H1 (cell line): ENCODE data around the gene ZNF581. TPM values are rescaled to one million over a fixed set of nuclear protein-coding genes. Genes with fewer than 3 reads are reported as not detected.

Experiments used
- CTCF ChIA-PET: fragments of 300-600 bp; sonication (Branson Sonifier 250); formaldehyde crosslinking; loops from one replicate; lab custom pipeline; 2021; ENCODE audit not compliant: partially characterized antibody; lab: Charles Lee
- POLR2A ChIA-PET: fragments of 300-600 bp; sonication (Branson Sonifier 250); formaldehyde crosslinking; loops from one replicate; lab custom pipeline; 2021; ENCODE audit warnings: inconsistent platforms; ENCODE audit not compliant: partially characterized antibody; lab: Charles Lee
- DNase-seq, 2 experiments: peaks; one replicate each; pipeline versions ENCODE4 v3.0.0 to v3.0.0-alpha.2; 2010 to 2022; ENCODE audit warnings: low spot score in 2 of 2, low read depth in 1 of 2, mixed read lengths in 1 of 2
- FAIRE-seq: peaks from 2 replicates; lab custom pipeline; 2011; peaks lifted over from hg19 to GRCh38; lab: Jason Lieb, UNC
- H2AFZ ChIP-seq: 2 replicates; pipeline ENCODE4 v1.8.1; 2012; ENCODE audit warnings: low read length, inconsistent platforms
- H2AK5ac ChIP-seq: 2 replicates; pipeline ENCODE4 v1.6.1; 2013; ENCODE audit warnings: low read depth, low read length
- H2BK120ac ChIP-seq: replicated peaks from 2 replicates; pipeline ENCODE3; 2013; ENCODE audit warnings: low read depth, low read length, inconsistent platforms
- H2BK12ac ChIP-seq: 2 replicates; pipeline ENCODE4 v1.6.1; 2013; ENCODE audit warnings: low read depth, low read length
- H2BK15ac ChIP-seq: 2 replicates; pipeline ENCODE4 v1.6.1; 2013; ENCODE audit warnings: low read length
- H2BK20ac ChIP-seq: 2 replicates; pipeline ENCODE4 v1.6.1; 2013; ENCODE audit warnings: low read length
- H2BK5ac ChIP-seq: 2 replicates; pipeline ENCODE4 v1.6.1; 2013; ENCODE audit warnings: low read depth, low read length
- H3K14ac ChIP-seq: 2 replicates; pipeline ENCODE4 v1.6.1; 2013; ENCODE audit warnings: inconsistent platforms; ENCODE audit not compliant: insufficient read length
- H3K18ac ChIP-seq: 2 replicates; pipeline ENCODE4 v1.6.1; 2013; ENCODE audit warnings: low read length; ENCODE audit errors: extremely low read depth
- H3K23ac ChIP-seq: 2 replicates; pipeline ENCODE4 v1.6.1; 2013; ENCODE audit warnings: inconsistent platforms; ENCODE audit not compliant: insufficient read length
- H3K23me2 ChIP-seq: 2 replicates; pipeline ENCODE4 v1.6.1; 2013; ENCODE audit warnings: low read depth, low read length
- H3K27ac ChIP-seq: 2 replicates; pipeline ENCODE4 v1.6.1; 2011; ENCODE audit warnings: low read depth, low read length, inconsistent platforms
- H3K27me3 ChIP-seq, 4 experiments: replicated peaks in 1 of 4; 1 replicate in 1 of 4; 2 replicates in 3 of 4; pipeline versions ENCODE4 v1.6.1 to v1.8.1; 2011 to 2013; ENCODE audit warnings: low read length in 3 of 4, mild to moderate bottlenecking in 3 of 4, inconsistent platforms in 2 of 4, mixed read lengths in 2 of 4, moderate library complexity in 1 of 4; ENCODE audit not compliant: control insufficient read depth in 3 of 4, insufficient read depth in 3 of 4; ENCODE audit errors: extremely low read depth in 1 of 4
- H3K36me3 ChIP-seq, 4 experiments: 2 replicates each; pipeline versions ENCODE4 v1.6.1 to v1.8.1; 2011 to 2013; ENCODE audit warnings: mild to moderate bottlenecking in 4 of 4, low read length in 3 of 4, moderate library complexity in 2 of 4, control low read depth in 1 of 4, inconsistent platforms in 1 of 4; ENCODE audit not compliant: insufficient read depth in 4 of 4, control insufficient read depth in 2 of 4
- H3K4ac ChIP-seq: replicated peaks from 2 replicates; pipeline ENCODE3; 2013; ENCODE audit warnings: low read length, low read depth, mixed read lengths, inconsistent platforms; ENCODE audit not compliant: insufficient read length
- H3K4me1 ChIP-seq, 4 experiments: replicated peaks in 1 of 4; 1 replicate in 1 of 4; 2 replicates in 3 of 4; pipeline versions ENCODE4 v1.6.1 to v1.8.1; 2011 to 2013; ENCODE audit warnings: low read length in 3 of 4, inconsistent platforms in 2 of 4, mixed read lengths in 1 of 4; ENCODE audit not compliant: insufficient read depth in 4 of 4, control insufficient read depth in 3 of 4
- H3K4me2 ChIP-seq, 2 experiments: 2 replicates each; pipeline versions ENCODE4 v1.6.1 to v1.8.1; 2011 to 2013; ENCODE audit warnings: low read depth in 2 of 2, low read length in 2 of 2, control low read depth in 1 of 2, inconsistent platforms in 1 of 2, mild to moderate bottlenecking in 1 of 2; ENCODE audit not compliant: insufficient read depth in 1 of 2
- H3K4me3 ChIP-seq, 4 experiments: fragments of 200-600, 300-600 bp in 1 of 4; sonication (generic), shearing (Covaris generic), sonication (Bioruptor Twin) in 1 of 4; 2 replicates each; pipeline versions ENCODE4 v1.5.1 to v1.8.1; 2011 to 2016; ENCODE audit warnings: low read length in 4 of 4, low read depth in 3 of 4, control low read depth in 2 of 4, inconsistent platforms in 2 of 4, mild to moderate bottlenecking in 2 of 4, mixed read lengths in 1 of 4, moderate library complexity in 1 of 4; ENCODE audit not compliant: insufficient read depth in 2 of 4; ENCODE audit errors: extremely low read depth in 1 of 4
- H3K56ac ChIP-seq: replicated peaks from 2 replicates; pipeline ENCODE3; 2013; ENCODE audit warnings: low read depth, mild to moderate bottlenecking, mixed read lengths, low read length, inconsistent platforms; ENCODE audit not compliant: insufficient read length
- H3K79me1 ChIP-seq: 2 replicates; pipeline ENCODE4 v1.6.1; 2013; ENCODE audit warnings: low read depth, low read length, control low read depth
- H3K79me2 ChIP-seq, 2 experiments: 2 replicates each; pipeline versions ENCODE4 v1.6.1 to v1.8.1; 2012 to 2013; ENCODE audit warnings: low read length in 2 of 2, mild to moderate bottlenecking in 2 of 2, inconsistent platforms in 1 of 2; ENCODE audit not compliant: insufficient read depth in 2 of 2, control insufficient read depth in 1 of 2
- H3K9ac ChIP-seq, 4 experiments: replicated peaks in 1 of 4; 1 replicate in 1 of 4; 2 replicates in 3 of 4; pipeline versions ENCODE4 v1.6.1 to v1.8.1; 2011 to 2013; ENCODE audit warnings: low read depth in 3 of 4, low read length in 3 of 4, control low read depth in 2 of 4, mild to moderate bottlenecking in 2 of 4, moderate library complexity in 2 of 4, inconsistent platforms in 1 of 4; ENCODE audit errors: extremely low read depth in 1 of 4
- H3K9me3 ChIP-seq, 2 experiments: 2 replicates each; pipeline versions ENCODE4 v1.6.1 to v1.8.1; 2012 to 2013; ENCODE audit warnings: mild to moderate bottlenecking in 2 of 2, moderate library complexity in 2 of 2, control low read depth in 1 of 2, inconsistent platforms in 1 of 2, low read depth in 1 of 2, low read length in 1 of 2, mixed read lengths in 1 of 2; ENCODE audit not compliant: insufficient read depth in 2 of 2
- H4K20me1 ChIP-seq, 2 experiments: replicated peaks in 1 of 2; 2 replicates each; pipeline versions ENCODE3 to v1.8.1; 2011 to 2013; ENCODE audit warnings: inconsistent platforms in 2 of 2, low read length in 2 of 2, mild to moderate bottlenecking in 1 of 2; ENCODE audit not compliant: insufficient read depth in 2 of 2, control insufficient read depth in 1 of 2
- H4K5ac ChIP-seq: 2 replicates; pipeline ENCODE4 v1.6.1; 2013; ENCODE audit warnings: low read length, low read depth, mixed read lengths, inconsistent platforms; ENCODE audit not compliant: insufficient read length
- H4K8ac ChIP-seq: 2 replicates; pipeline ENCODE4 v1.8.0; 2013; ENCODE audit warnings: mild to moderate bottlenecking, moderate library complexity, low read length, inconsistent platforms; ENCODE audit not compliant: insufficient read depth; ENCODE audit errors: extremely low read depth
- H4K91ac ChIP-seq: replicated peaks from 2 replicates; pipeline ENCODE3; 2013; ENCODE audit warnings: low read length, mixed read lengths, inconsistent platforms; ENCODE audit not compliant: insufficient read length
- ASH2L ChIP-seq: fragments of 200-600, 300-600 bp; sonication (generic); IDR thresholded peaks from one replicate; pipeline ENCODE4 v1.7.1; 2017; ENCODE audit warnings: low read length
- NANOG ChIP-seq: IDR thresholded peaks from 2 replicates; pipeline ENCODE4 v1.6.1; 2011; ENCODE audit warnings: low read length, low read depth, mild to moderate bottlenecking, inconsistent platforms; ENCODE audit not compliant: insufficient read depth, poor library complexity, severe bottlenecking
- RXRA ChIP-seq: IDR thresholded peaks from 2 replicates; pipeline ENCODE4 v1.6.1; 2011; ENCODE audit warnings: low read depth, mild to moderate bottlenecking, low read length, moderate library complexity; ENCODE audit not compliant: insufficient read depth
- SP1 ChIP-seq: IDR thresholded peaks from 2 replicates; pipeline ENCODE4 v1.6.1; 2011; ENCODE audit warnings: low read depth, low read length
- WGBS, 2 experiments: shearing (Covaris generic) in 1 of 2; methylation state at CpG; one replicate each; pipeline versions ENCODE4 v1.1.6 to v1.1.7; 2013 to 2015; ENCODE audit warnings: low lambda C conversion rate in 2 of 2, mixed read lengths in 2 of 2, inconsistent platforms in 1 of 2, low coverage in 1 of 2, missing lambda C conversion rate in 1 of 2; ENCODE audit not compliant: insufficient replicate concordance in 2 of 2, insufficient coverage in 1 of 2, insufficient read length in 1 of 2; ENCODE audit errors: extremely low coverage in 1 of 2, missing lambda C conversion rate in 1 of 2; 5-methylcytosine and 5-hydroxymethylcytosine counted together
- polyA plus RNA-seq, 7 experiments: library from polyadenylated mRNA; depleted of rRNA in 3 of 7; stranded (reverse) in 5 of 7; unstranded in 2 of 7; fragments of >200 nt in 5 of 7; fragments of 200-250 nt in 2 of 7; gene quantifications; 1 replicate in 5 of 7; 2 replicates in 1 of 7; 4 replicates in 1 of 7; pipeline versions ENCODE4 v1.2.1 to v1.2.3, GENCODE V29; 2011 to 2013; ENCODE audit warnings: missing spikeins in 2 of 7, mixed read lengths in 2 of 7
- total RNA-seq: library from RNA; stranded (reverse); fragmentation: NEBNext Ultra II Directional; extraction: Animal tissue kit (Norgen Biotek cat#: 25700); gene quantifications from 2 replicates; pipeline ENCODE4 v1.2.1, GENCODE V29; 2021
- TF ChIP-seq, protein P1 (sequence below), 3 experiments: IDR thresholded peaks; 1 replicate in 2 of 3; 2 replicates in 1 of 3; pipeline versions ENCODE4 v1.5.1 to v1.6.1; 2011; ENCODE audit warnings: low read length in 3 of 3, mild to moderate bottlenecking in 3 of 3, inconsistent platforms in 2 of 3, low read depth in 1 of 3, moderate library complexity in 1 of 3; ENCODE audit not compliant: insufficient read depth in 1 of 3; ENCODE audit errors: control extremely low read depth in 1 of 3

The ZNF581 gene
- total and polyA plus RNA-seq, 2 of the 8 experiments (the other 6 are each of a cell fraction or from before 2014, with no cell fraction given) = 73.0 to 76.1 TPM

DNA sequence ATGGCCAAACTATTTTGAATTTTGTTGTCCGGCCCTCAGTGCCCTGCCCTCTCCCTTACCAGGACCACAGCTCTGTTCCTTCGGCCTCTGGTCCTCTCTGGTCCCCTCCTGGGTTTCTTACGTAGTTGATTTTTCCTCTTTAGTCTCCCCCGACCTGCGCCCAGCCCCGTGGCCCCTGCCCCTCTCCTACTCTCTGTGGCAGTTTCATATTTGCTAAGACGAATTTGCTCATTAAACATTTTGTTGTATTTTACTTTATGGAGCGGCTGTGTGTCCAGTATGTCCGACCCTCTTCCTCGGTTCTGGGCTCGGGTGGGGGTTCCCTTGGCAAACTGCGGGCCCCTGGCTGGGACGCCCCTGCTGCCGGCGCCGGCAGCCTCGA is 31.0 kb downstream of the ZNF581 start:
- H2AK5ac ChIP-seq = no peak overlapping the region
- peak overlapping the region in 3 of 4 experiments; percentile 38 to 51 (median 50); a peak in 6 of 7 replicates for H3K9ac ChIP-seq
- no peak overlapping the region for H4K91ac ChIP-seq
- no peak overlapping the region for H2AFZ ChIP-seq
- peaks cover 21 to 70% of the 10 kb centered on the region in 2 experiments for H3K79me2 ChIP-seq
- H3K79me1 ChIP-seq = peaks cover 17% of the 10 kb centered on the region
- no peak for DNase-seq
- H3K4me1 ChIP-seq = peaks cover 0 to 11% (median 6%) of the 10 kb centered on the region in 4 experiments; a peak in 5 of 7 replicates
- POLR2A ChIA-PET = interaction anchor here (0.7 to 2.5 kb wide), 7 partner anchors 18 to 554 kb away, joined by 3 to 18 read pairs (median 4); partner anchors contain the start of genes U2AF2 and ZNF580
- no peak overlapping the region for H2BK12ac ChIP-seq
- H3K23ac ChIP-seq = no peak overlapping the region
- H3K27me3 ChIP-seq = no peaks in the 10 kb centered on the region
- H2BK5ac ChIP-seq = no peak overlapping the region
- no peak for TF ChIP-seq ASH2L
- no peak for TF ChIP-seq NANOG
- TF ChIP-seq RXRA = no peak
- TF ChIP-seq SP1 = 0 out of 2 replicates have a peak, but pooled peaks have one; percentile 14
- TF ChIP-seq, protein P1, sequence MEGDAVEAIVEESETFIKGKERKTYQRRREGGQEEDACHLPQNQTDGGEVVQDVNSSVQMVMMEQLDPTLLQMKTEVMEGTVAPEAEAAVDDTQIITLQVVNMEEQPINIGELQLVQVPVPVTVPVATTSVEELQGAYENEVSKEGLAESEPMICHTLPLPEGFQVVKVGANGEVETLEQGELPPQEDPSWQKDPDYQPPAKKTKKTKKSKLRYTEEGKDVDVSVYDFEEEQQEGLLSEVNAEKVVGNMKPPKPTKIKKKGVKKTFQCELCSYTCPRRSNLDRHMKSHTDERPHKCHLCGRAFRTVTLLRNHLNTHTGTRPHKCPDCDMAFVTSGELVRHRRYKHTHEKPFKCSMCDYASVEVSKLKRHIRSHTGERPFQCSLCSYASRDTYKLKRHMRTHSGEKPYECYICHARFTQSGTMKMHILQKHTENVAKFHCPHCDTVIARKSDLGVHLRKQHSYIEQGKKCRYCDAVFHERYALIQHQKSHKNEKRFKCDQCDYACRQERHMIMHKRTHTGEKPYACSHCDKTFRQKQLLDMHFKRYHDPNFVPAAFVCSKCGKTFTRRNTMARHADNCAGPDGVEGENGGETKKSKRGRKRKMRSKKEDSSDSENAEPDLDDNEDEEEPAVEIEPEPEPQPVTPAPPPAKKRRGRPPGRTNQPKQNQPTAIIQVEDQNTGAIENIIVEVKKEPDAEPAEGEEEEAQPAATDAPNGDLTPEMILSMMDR (IDR thresholded peaks at IDR 0.05; ENCODE audit: control extremely low read depth in 1 of 3, insufficient read depth in 1 of 3, low read depth in 1 of 3, low read length in 3 of 3) = no peak
- TF ChIP-seq, all 59 proteins: peak for 1
- H4K8ac ChIP-seq = no peak overlapping the region
- H4K20me1 ChIP-seq = peaks cover 20 to 36% of the 10 kb centered on the region in 2 experiments
- H3K27ac ChIP-seq = no peak overlapping the region
- H3K9me3 ChIP-seq = no peaks in the 10 kb centered on the region
- H4K5ac ChIP-seq = no peak overlapping the region
- no peak overlapping the region for H2BK20ac ChIP-seq
- peak overlapping the region; percentile 58 to 63 for H3K4me2 ChIP-seq
- H2BK15ac ChIP-seq = no peak overlapping the region
- H3K14ac ChIP-seq = no peak overlapping the region
- CTCF ChIA-PET = interaction anchor here (0.6 kb wide), 1 partner anchor 25 kb away, joined by 3 read pairs; no protein-coding TSS in a partner anchor
- 36% methylated on average over 15 of the region's 17 CpGs; no CpG with 5 or more reads in 1 of the 2 experiments for whole genome bisulfite sequencing, 2 experiments
- H3K18ac ChIP-seq = no peak overlapping the region
- H3K36me3 ChIP-seq = peaks cover 14 to 24% (median 22%) of the 10 kb centered on the region in 4 experiments
- peak overlapping the region; percentile 83 to 95 (median 92) for H3K4me3 ChIP-seq
- no peak for FAIRE-seq
- H2BK120ac ChIP-seq = no peak overlapping the region
- no peak overlapping the region for H3K4ac ChIP-seq
- peaks cover 5% of the 10 kb centered on the region; the same call in 1 of the 2 replicates for H3K23me2 ChIP-seq
- no peak overlapping the region for H3K56ac ChIP-seq
